ENCODE data around the gene LRRC9. TPM values are rescaled to one million over a fixed set of nuclear protein-coding genes. Genes with fewer than 3 reads are reported as not detected.
A peak's percentile ranks its signal among the peaks of the same experiment; 100 is the strongest.

The LRRC9 gene
- total RNA-seq (2022) = not detected in 2 replicates
- Bru-seq, nascent RNA = percentile 4 among the genes with signal in this experiment
- percentile 2 among the genes with signal in this experiment for BruChase-seq, experiment 1, labeled RNA remaining after a 6-hour chase
- BruChase-seq, experiment 2, labeled RNA remaining after a 2-hour chase = percentile 2 among the genes with signal in this experiment
- long read RNA-seq, partial matches to known transcripts = 0 of 1 reads
- long read RNA-seq, other reads (novel, unspliced or antisense) = 1 of 1 reads

DNA sequence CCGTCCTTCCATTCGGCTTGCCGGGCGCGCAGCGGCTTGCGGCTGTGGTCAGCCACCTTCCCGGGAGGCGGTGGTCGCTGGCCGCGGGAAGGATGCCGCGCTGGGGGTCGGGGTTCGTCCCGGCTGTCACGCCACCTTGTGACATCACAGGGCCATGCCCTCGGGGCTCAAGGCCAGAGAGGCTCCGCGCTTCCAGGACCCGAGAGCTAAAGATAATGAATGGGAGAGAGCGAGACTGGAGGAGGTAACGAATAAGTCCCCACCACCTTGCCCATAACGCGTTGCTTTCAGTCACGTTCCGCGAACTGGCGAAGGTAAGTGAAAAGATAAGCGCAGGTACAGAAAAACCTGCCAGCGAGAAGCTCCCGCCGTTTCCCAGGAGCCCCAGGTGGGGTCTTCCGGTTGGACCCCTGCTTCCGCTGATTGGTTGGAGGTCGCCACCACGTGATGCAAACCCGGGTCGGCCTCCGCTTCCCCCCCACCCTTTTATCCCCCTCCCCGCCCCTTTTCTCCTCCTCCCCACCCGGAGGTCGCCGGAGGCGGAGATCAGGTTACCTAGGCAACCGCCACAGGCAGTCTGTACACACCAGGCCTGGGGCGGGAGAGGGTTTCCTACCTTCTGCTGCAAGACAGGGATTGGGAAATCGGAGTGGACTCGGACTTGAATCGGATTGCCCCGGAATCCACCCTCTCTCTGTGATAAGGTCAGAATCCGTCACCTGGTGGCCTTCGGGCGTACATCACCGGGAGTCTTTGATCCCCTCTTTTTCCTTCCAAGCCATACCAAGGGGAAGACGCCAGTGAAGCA lies at the start of gene LRRC9:
LRRC9 (plus strand) TSS at position 575 of the 808 bp plus-strand sequence.
- TF ChIP-seq, protein P1, sequence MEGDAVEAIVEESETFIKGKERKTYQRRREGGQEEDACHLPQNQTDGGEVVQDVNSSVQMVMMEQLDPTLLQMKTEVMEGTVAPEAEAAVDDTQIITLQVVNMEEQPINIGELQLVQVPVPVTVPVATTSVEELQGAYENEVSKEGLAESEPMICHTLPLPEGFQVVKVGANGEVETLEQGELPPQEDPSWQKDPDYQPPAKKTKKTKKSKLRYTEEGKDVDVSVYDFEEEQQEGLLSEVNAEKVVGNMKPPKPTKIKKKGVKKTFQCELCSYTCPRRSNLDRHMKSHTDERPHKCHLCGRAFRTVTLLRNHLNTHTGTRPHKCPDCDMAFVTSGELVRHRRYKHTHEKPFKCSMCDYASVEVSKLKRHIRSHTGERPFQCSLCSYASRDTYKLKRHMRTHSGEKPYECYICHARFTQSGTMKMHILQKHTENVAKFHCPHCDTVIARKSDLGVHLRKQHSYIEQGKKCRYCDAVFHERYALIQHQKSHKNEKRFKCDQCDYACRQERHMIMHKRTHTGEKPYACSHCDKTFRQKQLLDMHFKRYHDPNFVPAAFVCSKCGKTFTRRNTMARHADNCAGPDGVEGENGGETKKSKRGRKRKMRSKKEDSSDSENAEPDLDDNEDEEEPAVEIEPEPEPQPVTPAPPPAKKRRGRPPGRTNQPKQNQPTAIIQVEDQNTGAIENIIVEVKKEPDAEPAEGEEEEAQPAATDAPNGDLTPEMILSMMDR (IDR thresholded peaks at IDR 0.05; ENCODE audit: unreplicated experiment) = no peak
- no TSS peak for BruUV-seq (replicated peaks)
- H3K36me3 Mint-ChIP-seq (ENCODE audit: insufficient read depth, unreplicated experiment) = no peaks in the 10 kb centered on the region
- H3K4me1 Mint-ChIP-seq (ENCODE audit: insufficient read depth, unreplicated experiment) = no peaks in the 10 kb centered on the region
- ChIA-PET POLR2A (no interaction called here), CTCF (interaction anchor here (0.6 to 1.1 kb wide), 3 partner anchors 22 to 296 kb away, joined by 3 to 4 read pairs (median 3); no protein-coding TSS in a partner anchor)
- DNase-seq (ENCODE audit: unreplicated experiment) = no peak
- H3K4me3 Mint-ChIP-seq (ENCODE audit: unreplicated experiment) = no peak within 1 kb of the TSS
- no peaks in the 10 kb centered on the region for H3K27me3 Mint-ChIP-seq (ENCODE audit: insufficient read depth, unreplicated experiment)
- no peak within 1 kb of the TSS for H3K27ac Mint-ChIP-seq (ENCODE audit: low read depth, unreplicated experiment)
- no peaks in the 10 kb centered on the region for H3K9me3 Mint-ChIP-seq (ENCODE audit: unreplicated experiment)
- intact Hi-C loops (cut with micrococcal nuclease) = loop anchor here (5.0 kb wide), 3 partner anchors 212 to 287 kb away; no protein-coding TSS in a partner anchor

DNA sequence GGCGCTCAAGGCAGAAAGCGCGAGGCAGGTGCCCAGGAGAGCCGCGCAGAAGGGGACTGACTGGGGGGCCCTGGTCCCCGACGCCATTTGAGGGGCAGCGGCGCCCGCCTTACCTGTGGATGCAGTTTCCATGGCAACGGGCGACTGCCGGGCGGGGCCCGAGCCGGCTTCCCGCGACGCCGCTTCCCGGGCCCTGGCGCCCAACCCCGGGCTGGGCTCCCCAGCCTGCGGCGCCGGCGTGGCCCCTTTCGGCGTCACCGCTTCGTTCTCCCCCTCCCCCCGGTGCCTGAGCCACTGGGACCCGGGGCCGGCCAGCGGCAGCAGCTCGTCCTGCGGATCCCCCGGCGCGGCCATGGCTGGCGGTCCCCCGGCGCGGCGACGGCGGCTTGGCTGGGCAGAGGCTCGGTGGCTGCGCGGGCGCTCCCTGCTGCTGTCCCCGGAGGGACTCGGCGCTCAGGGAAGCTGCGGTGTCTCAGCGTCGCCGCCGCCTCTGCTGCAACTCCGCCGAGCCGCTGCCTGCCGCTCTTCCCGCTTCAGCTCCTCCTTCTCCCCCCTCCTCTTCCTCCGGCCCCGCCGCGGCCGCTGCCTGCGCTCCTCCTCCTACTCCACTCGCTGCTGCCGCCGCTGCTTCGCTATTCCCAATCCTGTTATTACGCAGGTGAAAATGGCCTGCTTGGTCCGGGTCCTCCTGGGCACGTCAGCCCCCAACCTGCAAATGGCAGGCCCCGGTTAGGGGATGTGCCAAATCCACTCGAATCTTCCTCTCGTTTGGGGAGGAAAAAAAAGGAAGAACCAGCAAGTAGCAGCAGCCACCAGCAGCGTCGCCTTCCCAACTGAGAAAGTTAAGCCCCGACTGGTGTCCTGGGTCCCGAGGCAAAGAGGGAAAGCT lies 49.4 kb upstream of the LRRC9 start, which contains the start of gene RTN1:
RTN1 (minus strand) TSS at position 500 of the 889 bp plus-strand sequence; CDS start at position 354, 146 bp downstream.
- peaks cover 11% of the 10 kb centered on the region for H3K4me1 Mint-ChIP-seq (ENCODE audit: insufficient read depth, unreplicated experiment)
- TF ChIP-seq, protein P1 (IDR thresholded peaks at IDR 0.05; ENCODE audit: unreplicated experiment) = no peak
- ChIA-PET POLR2A (interaction anchor here (0.6 to 1.1 kb wide), 2 partner anchors 163 to 213 kb away, joined by 3 to 5 read pairs; no protein-coding TSS in a partner anchor), CTCF (interaction anchor here (0.9 kb wide), 1 partner anchor 163 kb away, joined by 4 read pairs; no protein-coding TSS in a partner anchor)
- intact Hi-C loops (cut with micrococcal nuclease) = no loop called here
- no peaks in the 10 kb centered on the region for H3K27me3 Mint-ChIP-seq (ENCODE audit: insufficient read depth, unreplicated experiment)
- peaks cover 6% of the 10 kb centered on the region for H3K36me3 Mint-ChIP-seq (ENCODE audit: insufficient read depth, unreplicated experiment)
- BruUV-seq (replicated peaks) = no TSS peak
- DNase-seq (ENCODE audit: unreplicated experiment) = peak; percentile 64
- H3K27ac Mint-ChIP-seq (ENCODE audit: low read depth, unreplicated experiment) = peak within 1 kb of the TSS; percentile 89
- H3K4me3 Mint-ChIP-seq (ENCODE audit: unreplicated experiment) = peak within 1 kb of the TSS; percentile 92
- no peaks in the 10 kb centered on the region for H3K9me3 Mint-ChIP-seq (ENCODE audit: unreplicated experiment)

DNA sequence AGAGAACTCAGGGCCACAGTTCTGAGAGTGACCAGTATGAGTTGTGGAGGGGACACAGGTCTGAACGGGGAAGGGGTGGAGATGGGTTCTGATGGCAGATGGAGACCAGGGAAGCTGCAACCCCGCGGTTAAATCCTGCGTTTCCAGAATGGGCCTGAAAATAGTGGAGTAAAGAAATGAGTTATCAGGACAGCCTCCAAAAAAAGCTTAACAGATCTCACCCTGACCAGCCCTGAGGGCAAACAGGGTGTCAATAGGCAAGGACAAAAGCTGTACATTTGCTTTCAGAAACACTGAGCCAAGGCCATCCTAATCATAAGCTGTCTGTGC lies 48.8 kb upstream of the LRRC9 start:
- intact Hi-C loops (cut with micrococcal nuclease) = no loop called here
- Mint-ChIP-seq H3K27ac (ENCODE audit: low read depth, unreplicated experiment) (peak overlapping the region; percentile 89), H3K9me3 (ENCODE audit: unreplicated experiment) (no peaks in the 10 kb centered on the region), H3K36me3 (ENCODE audit: insufficient read depth, unreplicated experiment) (peaks cover 6% of the 10 kb centered on the region), H3K27me3 (ENCODE audit: insufficient read depth, unreplicated experiment) (no peaks in the 10 kb centered on the region), H3K4me1 (ENCODE audit: insufficient read depth, unreplicated experiment) (peaks cover 11% of the 10 kb centered on the region), H3K4me3 (ENCODE audit: unreplicated experiment) (peak overlapping the region; percentile 92)
- no TSS peak for BruUV-seq (replicated peaks)
- ChIA-PET CTCF (interaction anchor here (0.9 kb wide), 1 partner anchor 163 kb away, joined by 4 read pairs; no protein-coding TSS in a partner anchor), POLR2A (interaction anchor here (0.6 to 1.1 kb wide), 2 partner anchors 163 to 213 kb away, joined by 3 to 5 read pairs; no protein-coding TSS in a partner anchor)
- TF ChIP-seq, protein P1 (IDR thresholded peaks at IDR 0.05; ENCODE audit: unreplicated experiment) = no peak
- no peak for DNase-seq (ENCODE audit: unreplicated experiment)

All from MCF 10A (cell line).